ENCODE measurements around the gene DZIP1.

DNA sequence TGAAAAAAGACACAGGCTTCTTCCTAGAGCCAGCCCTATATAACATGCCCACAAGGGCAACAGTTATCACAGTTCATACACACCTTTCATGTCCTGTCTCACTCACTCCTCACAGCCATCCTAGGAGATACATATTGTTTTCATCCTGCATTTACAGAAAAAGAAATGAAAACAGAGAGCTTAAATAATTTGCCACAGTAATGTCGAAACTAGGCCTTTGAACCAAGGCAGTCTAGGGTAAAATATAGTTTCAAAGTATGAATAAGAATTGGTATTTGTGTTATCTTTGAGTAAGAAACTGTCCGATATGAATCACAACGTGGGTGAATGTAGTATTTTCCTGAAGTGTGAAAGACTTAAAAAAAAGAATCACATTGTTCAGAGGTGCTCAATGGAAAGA lies 65.2 kb downstream of the DZIP1 start:
- TF ChIP-seq, protein P1, sequence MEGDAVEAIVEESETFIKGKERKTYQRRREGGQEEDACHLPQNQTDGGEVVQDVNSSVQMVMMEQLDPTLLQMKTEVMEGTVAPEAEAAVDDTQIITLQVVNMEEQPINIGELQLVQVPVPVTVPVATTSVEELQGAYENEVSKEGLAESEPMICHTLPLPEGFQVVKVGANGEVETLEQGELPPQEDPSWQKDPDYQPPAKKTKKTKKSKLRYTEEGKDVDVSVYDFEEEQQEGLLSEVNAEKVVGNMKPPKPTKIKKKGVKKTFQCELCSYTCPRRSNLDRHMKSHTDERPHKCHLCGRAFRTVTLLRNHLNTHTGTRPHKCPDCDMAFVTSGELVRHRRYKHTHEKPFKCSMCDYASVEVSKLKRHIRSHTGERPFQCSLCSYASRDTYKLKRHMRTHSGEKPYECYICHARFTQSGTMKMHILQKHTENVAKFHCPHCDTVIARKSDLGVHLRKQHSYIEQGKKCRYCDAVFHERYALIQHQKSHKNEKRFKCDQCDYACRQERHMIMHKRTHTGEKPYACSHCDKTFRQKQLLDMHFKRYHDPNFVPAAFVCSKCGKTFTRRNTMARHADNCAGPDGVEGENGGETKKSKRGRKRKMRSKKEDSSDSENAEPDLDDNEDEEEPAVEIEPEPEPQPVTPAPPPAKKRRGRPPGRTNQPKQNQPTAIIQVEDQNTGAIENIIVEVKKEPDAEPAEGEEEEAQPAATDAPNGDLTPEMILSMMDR (optimal IDR thresholded peaks at IDR 0.05 in 1 of 3, IDR thresholded peaks at IDR 0.05 in 1 of 3, conservative IDR thresholded peaks at IDR 0.05 in 1 of 3; ENCODE audit: extremely low read depth in 1 of 3, insufficient read depth in 2 of 3, low read length in 3 of 3) = no peak
- no peak for TF ChIP-seq EZH2 (IDR thresholded peaks at IDR 0.05; ENCODE audit: low read length)
